ENCODE data around the gene HSD3B7.

- TF ChIP-seq CTCF (IDR thresholded peaks at IDR 0.05) (no peak), POLR2A (IDR thresholded peaks at IDR 0.05) (no peak), EP300 (IDR thresholded peaks at IDR 0.05; ENCODE audit: low read depth) (no peak), POLR2AphosphoS5 (IDR thresholded peaks at IDR 0.05) (no peak)
Observed at GRCh38 chr16:31010585-31011325, 25.7 kb downstream of the HSD3B7 start, which contains the start of gene STX1B.
